ENCODE data around the gene CLDN15. TPM values are rescaled to one million over a fixed set of nuclear protein-coding genes. Genes with fewer than 3 reads are reported as not detected.
"Not testable (repeated sequence)": the region's sequence is repeated elsewhere in the genome, so short reads cannot be mapped to it uniquely, and the experiment has no call there.

CLDN15 gene, protein sequence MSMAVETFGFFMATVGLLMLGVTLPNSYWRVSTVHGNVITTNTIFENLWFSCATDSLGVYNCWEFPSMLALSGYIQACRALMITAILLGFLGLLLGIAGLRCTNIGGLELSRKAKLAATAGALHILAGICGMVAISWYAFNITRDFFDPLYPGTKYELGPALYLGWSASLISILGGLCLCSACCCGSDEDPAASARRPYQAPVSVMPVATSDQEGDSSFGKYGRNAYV
- total RNA-seq, result 2.1 TPM

DNA sequence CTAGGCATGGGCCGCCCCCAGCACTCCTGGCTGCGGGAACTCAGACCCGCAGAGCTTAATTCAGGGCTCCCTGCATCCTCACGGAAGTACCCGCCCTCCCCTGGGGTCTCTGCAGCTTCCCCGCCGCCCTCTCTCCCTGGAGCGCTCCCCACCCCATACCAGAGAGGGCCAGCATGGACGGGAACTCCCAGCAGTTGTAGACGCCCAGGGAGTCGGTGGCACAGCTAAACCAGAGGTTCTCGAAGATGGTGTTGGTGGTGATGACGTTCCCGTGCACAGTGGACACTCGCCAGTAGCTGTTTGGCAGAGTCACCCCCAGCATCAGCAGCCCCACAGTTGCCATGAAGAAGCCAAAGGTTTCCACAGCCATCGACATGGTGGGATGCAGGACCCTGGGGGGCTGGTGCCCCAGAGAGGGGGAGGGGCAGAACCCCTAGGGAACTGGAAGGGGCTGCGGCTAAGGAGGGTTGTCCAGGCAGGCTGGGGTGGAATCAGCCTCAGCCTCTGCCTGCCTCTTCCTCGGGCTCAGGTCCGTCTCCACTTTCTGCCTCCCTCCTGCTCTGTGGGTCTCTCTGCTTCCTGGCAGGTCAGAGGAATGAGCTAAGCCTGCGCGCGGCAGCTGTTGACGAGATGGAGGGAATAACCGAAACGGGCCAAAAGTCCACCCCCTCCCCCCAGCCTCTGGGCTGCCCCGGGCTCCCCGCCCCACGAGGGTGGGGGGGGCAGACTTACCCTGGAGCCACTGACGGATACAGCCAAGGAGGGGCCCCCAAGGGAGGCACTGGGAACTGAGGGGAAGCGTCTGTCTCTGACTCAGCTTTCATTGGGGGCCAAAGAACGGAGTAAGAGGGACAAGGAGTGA is at the start of gene CLDN15:
Gene CLDN15, minus strand, starts transcription at position 597 of the 862 bp plus-strand sequence. Its CDS starts 221 bp downstream, at position 376.
- no peaks in the 10 kb centered on the region for H3K27me3 ChIP-seq (ENCODE audit: control insufficient read depth in 3 of 3, insufficient read depth in 3 of 3, low read length in 3 of 3)
- peak within 1 kb of the TSS in 2 of 3 donors; percentile 45 to 56 for H3K4me3 ChIP-seq (ENCODE audit: low read length in 3 of 3)
- H3K9me3 ChIP-seq (ENCODE audit: control insufficient read depth in 3 of 3, low read length in 3 of 3), result no peaks in the 10 kb centered on the region
- peak within 1 kb of the TSS; percentile 59 for H3K27ac ChIP-seq (ENCODE audit: low read depth, low read length)
- peaks cover 34 to 41% (median 40%) of the 10 kb centered on the region in 3 donors for H3K4me1 ChIP-seq (ENCODE audit: control insufficient read depth in 3 of 3, insufficient read depth in 3 of 3, low read length in 3 of 3)
- H3K36me3 ChIP-seq (ENCODE audit: control insufficient read depth in 3 of 3, insufficient read depth in 3 of 3, low read length in 3 of 3), result peaks cover 22 to 24% (median 23%) of the 10 kb centered on the region in 3 donors
- H3K9ac ChIP-seq (ENCODE audit: low read depth in 1 of 3, low read length in 3 of 3), result peak within 1 kb of the TSS; percentile 50 to 72 (median 54)

DNA sequence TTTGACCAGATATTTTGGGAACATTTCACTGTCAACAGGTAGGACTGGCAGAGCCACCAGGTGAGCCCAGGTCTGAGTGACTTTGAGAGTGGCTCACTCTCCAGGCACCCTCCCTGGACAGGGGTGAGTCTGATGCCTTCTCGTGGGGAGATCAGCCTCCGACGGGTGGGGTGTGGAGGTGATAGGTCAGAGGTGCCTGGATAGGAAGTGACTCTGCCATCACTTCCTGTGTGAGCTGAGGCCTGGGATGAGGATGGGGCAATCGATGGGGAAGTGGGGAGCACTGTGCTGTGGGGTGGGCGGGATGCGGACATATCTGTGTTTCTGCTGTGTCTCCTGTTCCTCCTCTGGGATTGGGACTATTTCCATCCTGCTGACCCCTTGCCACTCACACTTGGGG is 49.4 kb upstream of the CLDN15 start:
- peaks cover 9 to 18% (median 12%) of the 10 kb centered on the region in 3 donors for H3K27me3 ChIP-seq (ENCODE audit: control insufficient read depth in 3 of 3, insufficient read depth in 3 of 3, low read length in 3 of 3)
- no peaks in the 10 kb centered on the region for H3K36me3 ChIP-seq (ENCODE audit: control insufficient read depth in 3 of 3, insufficient read depth in 3 of 3, low read length in 3 of 3)
- no peaks in the 10 kb centered on the region for H3K9me3 ChIP-seq (ENCODE audit: control insufficient read depth in 3 of 3, low read length in 3 of 3)
- no peak overlapping the region for H3K27ac ChIP-seq (ENCODE audit: low read depth, low read length)
- no peak overlapping the region for H3K4me3 ChIP-seq (ENCODE audit: low read length in 3 of 3)
- H3K4me1 ChIP-seq (ENCODE audit: control insufficient read depth in 3 of 3, insufficient read depth in 3 of 3, low read length in 3 of 3), result peaks cover 3 to 6% (median 3%) of the 10 kb centered on the region in 3 donors
- no peak overlapping the region for H3K9ac ChIP-seq (ENCODE audit: low read depth in 1 of 3, low read length in 3 of 3)

DNA sequence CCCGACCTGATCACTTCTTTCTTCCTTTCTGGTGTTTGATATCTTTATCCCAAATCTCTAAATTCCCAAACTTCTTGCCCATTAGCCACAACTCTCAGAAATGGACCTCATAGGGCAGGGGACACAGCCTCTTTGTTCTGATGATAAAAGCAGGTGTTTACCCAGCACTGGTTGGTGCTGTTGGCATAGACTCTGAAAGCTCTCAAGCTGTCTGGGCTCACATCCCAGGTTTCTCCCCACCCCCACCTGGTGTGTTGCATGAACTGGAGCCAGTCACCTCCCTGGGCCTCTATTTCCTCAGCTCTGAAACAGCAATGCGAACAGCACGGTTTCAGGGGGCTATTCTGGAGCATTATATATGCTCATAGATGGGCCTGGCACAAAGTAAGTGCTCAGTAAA is 48.3 kb upstream of the CLDN15 start:
- H3K4me3 ChIP-seq (ENCODE audit: low read length in 3 of 3); H3K27ac ChIP-seq (ENCODE audit: low read depth, low read length); H3K4me1 ChIP-seq (ENCODE audit: control insufficient read depth in 3 of 3, insufficient read depth in 3 of 3, low read length in 3 of 3); H3K9me3 ChIP-seq (ENCODE audit: control insufficient read depth in 3 of 3, low read length in 3 of 3); H3K36me3 ChIP-seq (ENCODE audit: control insufficient read depth in 3 of 3, insufficient read depth in 3 of 3, low read length in 3 of 3); H3K27me3 ChIP-seq (ENCODE audit: control insufficient read depth in 3 of 3, insufficient read depth in 3 of 3, low read length in 3 of 3); H3K9ac ChIP-seq (ENCODE audit: low read depth in 1 of 3, low read length in 3 of 3): not testable (repeated sequence)

DNA sequence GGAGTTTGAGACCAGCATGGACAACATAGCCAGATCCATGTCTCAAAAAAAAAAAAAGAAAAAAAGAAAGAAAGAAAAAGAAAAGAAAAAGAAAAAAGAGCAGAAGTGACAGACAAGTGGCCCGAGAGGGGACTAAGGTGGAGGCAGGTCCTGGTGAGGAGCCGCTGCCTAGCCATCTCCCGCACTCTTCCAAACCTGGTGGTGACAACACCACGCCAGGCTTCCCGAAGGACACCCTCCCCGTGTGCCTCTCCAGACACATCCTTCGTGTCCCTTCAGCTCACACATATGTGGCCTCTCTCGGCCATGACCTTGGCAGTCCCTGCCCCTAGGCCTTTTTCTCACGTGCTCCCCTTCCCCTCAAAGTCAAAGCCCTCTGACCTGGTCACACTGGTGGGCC is 47.6 kb upstream of the CLDN15 start:
- H3K9me3 ChIP-seq (ENCODE audit: control insufficient read depth in 3 of 3, low read length in 3 of 3), result no peaks in the 10 kb centered on the region
- no peaks in the 10 kb centered on the region for H3K36me3 ChIP-seq (ENCODE audit: control insufficient read depth in 3 of 3, insufficient read depth in 3 of 3, low read length in 3 of 3)
- peaks cover 0 to 5% (median 4%) of the 10 kb centered on the region in 3 donors for H3K27me3 ChIP-seq (ENCODE audit: control insufficient read depth in 3 of 3, insufficient read depth in 3 of 3, low read length in 3 of 3)
- no peak overlapping the region for H3K4me3 ChIP-seq (ENCODE audit: low read length in 3 of 3)
- peaks cover 3 to 6% (median 3%) of the 10 kb centered on the region in 3 donors for H3K4me1 ChIP-seq (ENCODE audit: control insufficient read depth in 3 of 3, insufficient read depth in 3 of 3, low read length in 3 of 3)
- no peak overlapping the region for H3K9ac ChIP-seq (ENCODE audit: low read depth in 1 of 3, low read length in 3 of 3)
- no peak overlapping the region for H3K27ac ChIP-seq (ENCODE audit: low read depth, low read length)

DNA sequence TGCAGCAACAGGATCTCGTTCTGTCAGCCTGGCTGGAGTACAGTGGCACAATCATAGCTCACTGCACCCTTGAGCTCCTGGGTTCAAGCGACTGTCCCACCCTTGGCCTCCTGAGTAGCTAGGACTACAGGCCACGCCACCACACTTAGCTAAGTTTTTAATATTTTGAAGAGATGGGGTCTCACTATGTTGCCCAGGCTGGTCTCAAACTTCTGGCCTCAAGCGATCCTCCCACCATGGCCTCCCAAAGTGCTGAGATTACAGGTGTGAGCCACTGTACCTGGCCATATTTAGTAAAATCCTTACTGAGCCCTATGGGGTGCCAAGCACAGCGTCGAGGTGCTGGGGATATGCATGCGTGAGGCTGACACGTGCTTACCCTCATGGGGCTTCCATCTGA is 43.3 kb upstream of the CLDN15 start:
- H3K4me1 ChIP-seq (ENCODE audit: control insufficient read depth in 3 of 3, insufficient read depth in 3 of 3, low read length in 3 of 3); H3K36me3 ChIP-seq (ENCODE audit: control insufficient read depth in 3 of 3, insufficient read depth in 3 of 3, low read length in 3 of 3); H3K4me3 ChIP-seq (ENCODE audit: low read length in 3 of 3); H3K9me3 ChIP-seq (ENCODE audit: control insufficient read depth in 3 of 3, low read length in 3 of 3); H3K27ac ChIP-seq (ENCODE audit: low read depth, low read length); H3K9ac ChIP-seq (ENCODE audit: low read depth in 1 of 3, low read length in 3 of 3): not testable (repeated sequence)
- peaks cover 8 to 21% (median 12%) of the 10 kb centered on the region in 3 donors for H3K27me3 ChIP-seq (ENCODE audit: control insufficient read depth in 3 of 3, insufficient read depth in 3 of 3, low read length in 3 of 3)

DNA sequence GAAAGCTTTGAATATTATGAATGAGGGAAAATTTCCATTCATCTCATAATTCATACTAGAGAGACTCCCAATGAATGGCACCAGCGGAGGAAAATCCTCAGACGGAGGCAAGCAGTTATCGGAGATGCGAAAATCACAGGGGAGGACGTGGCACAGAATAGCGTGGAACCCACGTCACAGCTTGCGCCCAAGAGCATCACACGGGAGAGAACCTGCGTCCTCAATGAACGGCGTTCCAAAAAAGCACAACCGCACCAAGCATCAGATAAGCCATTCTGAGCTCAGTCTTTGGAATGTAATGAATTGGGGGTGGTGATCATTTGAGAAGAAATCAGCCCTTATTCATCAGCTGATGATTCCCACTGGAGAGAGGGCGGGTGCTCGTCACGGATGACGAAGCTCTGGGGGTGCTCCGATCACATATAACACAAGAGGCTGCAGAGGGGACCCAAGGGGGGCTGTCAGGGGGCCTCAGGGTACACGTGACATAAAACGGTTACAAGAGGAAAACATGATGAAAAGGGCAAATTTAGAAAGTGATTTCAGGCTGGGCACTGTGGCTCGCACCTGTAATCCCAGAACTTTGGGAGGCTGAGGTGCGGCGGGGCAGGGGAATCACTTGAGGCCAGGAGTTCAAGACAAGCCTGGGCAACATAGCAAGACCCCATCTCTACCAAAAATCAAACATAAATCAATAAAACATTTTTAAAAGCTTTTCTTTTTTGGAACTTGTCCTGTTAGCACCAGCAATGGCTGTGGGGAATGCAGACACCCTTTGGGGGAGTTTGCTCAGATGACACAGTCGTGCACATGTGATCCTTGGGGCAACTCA is 41.1 kb upstream of the CLDN15 start:
- Histone ChIP-seq H3K36me3 (ENCODE audit: control insufficient read depth in 3 of 3, insufficient read depth in 3 of 3, low read length in 3 of 3) (no peaks in the 10 kb centered on the region), H3K27ac (ENCODE audit: low read depth, low read length) (no peak overlapping the region), H3K27me3 (ENCODE audit: control insufficient read depth in 3 of 3, insufficient read depth in 3 of 3, low read length in 3 of 3) (peaks cover 16 to 28% (median 19%) of the 10 kb centered on the region in 3 donors), H3K4me1 (ENCODE audit: control insufficient read depth in 3 of 3, insufficient read depth in 3 of 3, low read length in 3 of 3) (peaks cover 3 to 6% (median 3%) of the 10 kb centered on the region in 3 donors), H3K9ac (ENCODE audit: low read depth in 1 of 3, low read length in 3 of 3) (no peak overlapping the region), H3K9me3 (ENCODE audit: control insufficient read depth in 3 of 3, low read length in 3 of 3) (no peaks in the 10 kb centered on the region), H3K4me3 (ENCODE audit: low read length in 3 of 3) (no peak overlapping the region)

DNA sequence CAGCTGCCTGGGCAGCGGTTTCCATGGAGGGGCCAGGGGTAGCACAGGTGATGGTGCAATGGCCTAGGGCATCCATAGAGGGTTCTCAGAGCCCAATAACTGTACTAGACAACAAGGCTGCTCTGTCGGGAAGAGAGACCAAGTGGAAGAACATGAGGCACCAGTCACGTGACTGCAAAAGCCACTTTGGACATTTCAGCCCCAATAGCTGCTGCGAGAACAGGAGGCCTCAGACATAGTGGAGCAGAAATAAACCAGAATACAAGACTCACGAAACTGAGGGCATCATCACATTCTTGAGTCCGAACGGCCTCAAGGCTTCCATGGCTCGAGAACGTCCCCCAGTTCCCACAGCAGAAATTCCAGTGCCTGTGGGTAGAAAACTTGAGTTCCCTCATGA is 39.6 kb upstream of the CLDN15 start:
- H3K27ac ChIP-seq (ENCODE audit: low read depth, low read length), result no peak overlapping the region
- no peaks in the 10 kb centered on the region for H3K9me3 ChIP-seq (ENCODE audit: control insufficient read depth in 3 of 3, low read length in 3 of 3)
- peaks cover 19 to 38% (median 24%) of the 10 kb centered on the region in 3 donors for H3K27me3 ChIP-seq (ENCODE audit: control insufficient read depth in 3 of 3, insufficient read depth in 3 of 3, low read length in 3 of 3)
- H3K9ac ChIP-seq (ENCODE audit: low read depth in 1 of 3, low read length in 3 of 3), result no peak overlapping the region
- no peaks in the 10 kb centered on the region for H3K36me3 ChIP-seq (ENCODE audit: control insufficient read depth in 3 of 3, insufficient read depth in 3 of 3, low read length in 3 of 3)
- no peaks in the 10 kb centered on the region for H3K4me1 ChIP-seq (ENCODE audit: control insufficient read depth in 3 of 3, insufficient read depth in 3 of 3, low read length in 3 of 3)
- H3K4me3 ChIP-seq (ENCODE audit: low read length in 3 of 3), result no peak overlapping the region

DNA sequence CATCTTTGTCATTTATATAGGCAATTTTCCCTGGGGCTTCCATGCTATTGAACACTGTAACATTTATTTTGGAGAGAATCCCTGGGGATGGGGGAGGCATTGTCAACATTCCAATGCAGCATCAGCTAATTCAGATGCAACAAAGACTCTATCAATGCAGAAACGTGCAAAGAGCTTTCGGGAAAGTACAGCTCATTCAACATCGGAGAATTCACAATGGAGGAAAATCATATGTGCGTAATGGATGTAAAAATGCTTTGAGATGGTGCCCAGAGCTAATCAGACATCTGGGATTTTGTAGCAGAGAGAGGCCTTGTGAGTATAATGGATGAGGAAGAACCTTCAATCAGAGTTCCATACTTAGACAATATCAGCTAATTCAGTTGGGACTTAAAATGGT is 35.6 kb upstream of the CLDN15 start:
- Histone ChIP-seq H3K9ac (ENCODE audit: low read depth in 1 of 3, low read length in 3 of 3) (no peak overlapping the region), H3K36me3 (ENCODE audit: control insufficient read depth in 3 of 3, insufficient read depth in 3 of 3, low read length in 3 of 3) (no peaks in the 10 kb centered on the region), H3K4me1 (ENCODE audit: control insufficient read depth in 3 of 3, insufficient read depth in 3 of 3, low read length in 3 of 3) (no peaks in the 10 kb centered on the region)

DNA sequence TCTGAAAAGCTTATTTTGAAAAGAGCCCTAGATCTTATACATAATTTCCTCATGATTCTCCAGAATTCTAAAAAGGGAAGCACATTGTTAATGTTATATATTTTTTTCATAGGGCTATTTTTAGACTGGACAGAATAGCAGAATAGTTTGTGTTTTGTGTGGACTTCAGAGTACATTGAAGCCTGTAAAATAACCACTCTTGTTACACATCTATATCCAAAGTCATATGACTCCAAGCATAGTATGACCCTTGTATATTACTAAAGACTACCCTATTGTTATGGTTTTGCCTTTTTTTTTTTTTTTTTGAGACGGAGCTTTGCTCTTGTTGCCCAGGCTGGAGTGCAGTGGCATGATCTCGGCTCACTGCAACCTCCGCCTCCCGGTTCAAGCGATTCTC is 33.4 kb upstream of the CLDN15 start:
- Histone ChIP-seq H3K27me3 (ENCODE audit: control insufficient read depth in 3 of 3, insufficient read depth in 3 of 3, low read length in 3 of 3) (peaks cover 13 to 21% (median 17%) of the 10 kb centered on the region in 3 donors), H3K9ac (ENCODE audit: low read depth in 1 of 3, low read length in 3 of 3) (no peak overlapping the region), H3K4me1 (ENCODE audit: control insufficient read depth in 3 of 3, insufficient read depth in 3 of 3, low read length in 3 of 3) (no peaks in the 10 kb centered on the region), H3K9me3 (ENCODE audit: control insufficient read depth in 3 of 3, low read length in 3 of 3) (no peaks in the 10 kb centered on the region), H3K4me3 (ENCODE audit: low read length in 3 of 3) (no peak overlapping the region), H3K36me3 (ENCODE audit: control insufficient read depth in 3 of 3, insufficient read depth in 3 of 3, low read length in 3 of 3) (no peaks in the 10 kb centered on the region), H3K27ac (ENCODE audit: low read depth, low read length) (no peak overlapping the region)

More for the DNA sequence above, 35.6 kb upstream of the CLDN15 start:
- Histone ChIP-seq H3K9me3 (ENCODE audit: control insufficient read depth in 3 of 3, low read length in 3 of 3) (no peaks in the 10 kb centered on the region), H3K27me3 (ENCODE audit: control insufficient read depth in 3 of 3, insufficient read depth in 3 of 3, low read length in 3 of 3) (peaks cover 24 to 32% (median 24%) of the 10 kb centered on the region in 3 donors), H3K4me3 (ENCODE audit: low read length in 3 of 3) (no peak overlapping the region), H3K27ac (ENCODE audit: low read depth, low read length) (no peak overlapping the region)

All from skeletal muscle tissue (tissue), 4 donors.